ENCODE results near the gene PSME1. TPM values are rescaled to one million over a fixed set of nuclear protein-coding genes. Genes with fewer than 3 reads are reported as not detected.
A peak's percentile ranks its signal among the peaks of the same experiment; 100 is the strongest.

PSME1 gene
- total RNA-seq, 2 donors from 2014 or later = 342 to 378 TPM

GRCh38 chr14:24179961-24180796, 44.2 kb downstream of the PSME1 start:
- no peak overlapping the region for H3K4me3 Mint-ChIP-seq
- DNase-seq (no peak), ATAC-seq (replicated peaks in 1 of 2) (peak in 1 of 2 donors; percentile 3)
- peaks cover 1 to 4% of the 10 kb centered on the region in 2 donors for H3K36me3 Mint-ChIP-seq (ENCODE audit: insufficient read depth in 2 of 2)
- peak overlapping the region; percentile 72 for H3K27ac Mint-ChIP-seq
- no peaks in the 10 kb centered on the region for H3K4me1 Mint-ChIP-seq (ENCODE audit: low read depth)
- H3K9me3 Mint-ChIP-seq = no peaks in the 10 kb centered on the region
- no peaks in the 10 kb centered on the region for H3K27me3 Mint-ChIP-seq (ENCODE audit: low read depth)

- Mint-ChIP-seq H3K4me1 (ENCODE audit: low read depth) (no peaks in the 10 kb centered on the region), H3K4me3 (no peak overlapping the region), H3K36me3 (ENCODE audit: insufficient read depth in 2 of 2) (peaks cover 1 to 4% of the 10 kb centered on the region in 2 donors), H3K27ac (peak overlapping the region; percentile 7), H3K9me3 (no peaks in the 10 kb centered on the region), H3K27me3 (ENCODE audit: low read depth) (no peaks in the 10 kb centered on the region)
- DNase-seq (no peak), ATAC-seq (replicated peaks in 1 of 2) (peak in 1 of 2 donors; percentile 8)
Observed at GRCh38 chr14:24181371-24182077, 45.5 kb downstream of the PSME1 start.

- Mint-ChIP-seq H3K27me3 (ENCODE audit: low read depth) (no peaks in the 10 kb centered on the region), H3K36me3 (ENCODE audit: insufficient read depth in 2 of 2) (peaks cover 1 to 4% of the 10 kb centered on the region in 2 donors), H3K9me3 (no peaks in the 10 kb centered on the region), H3K27ac (peak overlapping the region; percentile 7), H3K4me1 (ENCODE audit: low read depth) (peaks cover 4% of the 10 kb centered on the region), H3K4me3 (no peak overlapping the region)
- DNase-seq = no peak
- ATAC-seq (replicated peaks in 1 of 2) = no peak
Observed at GRCh38 chr14:24182110-24182882, 46.3 kb downstream of the PSME1 start.

- H3K9me3 Mint-ChIP-seq = no peaks in the 10 kb centered on the region
- no peak overlapping the region for H3K4me3 Mint-ChIP-seq
- ATAC-seq (replicated peaks in 1 of 2) (no peak), DNase-seq (no peak)
- H3K27me3 Mint-ChIP-seq (ENCODE audit: low read depth) = no peaks in the 10 kb centered on the region
- peaks cover 1 to 4% of the 10 kb centered on the region in 2 donors for H3K36me3 Mint-ChIP-seq (ENCODE audit: insufficient read depth in 2 of 2)
- H3K4me1 Mint-ChIP-seq (ENCODE audit: low read depth) = peaks cover 12% of the 10 kb centered on the region
- H3K27ac Mint-ChIP-seq = no peak overlapping the region
Observed at GRCh38 chr14:24183014-24183481, 47.1 kb downstream of the PSME1 start.

- no peaks in the 10 kb centered on the region for H3K27me3 Mint-ChIP-seq (ENCODE audit: low read depth)
- no peaks in the 10 kb centered on the region for H3K9me3 Mint-ChIP-seq
- H3K36me3 Mint-ChIP-seq (ENCODE audit: insufficient read depth in 2 of 2) = peaks cover 1% of the 10 kb centered on the region in 2 donors
- no peak overlapping the region for H3K4me3 Mint-ChIP-seq
- no peak for ATAC-seq (replicated peaks in 1 of 2)
- peaks cover 22% of the 10 kb centered on the region for H3K4me1 Mint-ChIP-seq (ENCODE audit: low read depth)
- H3K27ac Mint-ChIP-seq = no peak overlapping the region
- no peak for DNase-seq
Observed at GRCh38 chr14:24184104-24184970, 48.3 kb downstream of the PSME1 start.

- Mint-ChIP-seq H3K4me3 (no peak overlapping the region), H3K27me3 (ENCODE audit: low read depth) (no peaks in the 10 kb centered on the region), H3K4me1 (ENCODE audit: low read depth) (peaks cover 29% of the 10 kb centered on the region), H3K27ac (no peak overlapping the region), H3K36me3 (ENCODE audit: insufficient read depth in 2 of 2) (peaks cover 0 to 1% of the 10 kb centered on the region in 2 donors), H3K9me3 (no peaks in the 10 kb centered on the region)
- ATAC-seq (replicated peaks in 1 of 2) (no peak), DNase-seq (no peak)
Observed at GRCh38 chr14:24185026-24185425, 49.0 kb downstream of the PSME1 start.

- Mint-ChIP-seq H3K4me3 (no peak overlapping the region), H3K36me3 (ENCODE audit: insufficient read depth in 2 of 2) (peaks cover 0 to 1% of the 10 kb centered on the region in 2 donors), H3K27me3 (ENCODE audit: low read depth) (no peaks in the 10 kb centered on the region), H3K4me1 (ENCODE audit: low read depth) (peaks cover 32% of the 10 kb centered on the region), H3K27ac (no peak overlapping the region), H3K9me3 (no peaks in the 10 kb centered on the region)
- ATAC-seq (replicated peaks in 1 of 2) (no peak), DNase-seq (no peak)
Observed at GRCh38 chr14:24185741-24186140, 49.7 kb downstream of the PSME1 start.

GRCh38 chr14:24186831-24187538, 51.0 kb downstream of the PSME1 start:
- H3K27me3 Mint-ChIP-seq (ENCODE audit: low read depth) = no peaks in the 10 kb centered on the region
- DNase-seq (no peak), ATAC-seq (replicated peaks in 1 of 2) (no peak)
- no peaks in the 10 kb centered on the region for H3K9me3 Mint-ChIP-seq
- peaks cover 38% of the 10 kb centered on the region for H3K4me1 Mint-ChIP-seq (ENCODE audit: low read depth)
- H3K27ac Mint-ChIP-seq = peak overlapping the region; percentile 48
- peak overlapping the region; percentile 77 to 91 for H3K4me3 Mint-ChIP-seq
- peaks cover 0 to 1% of the 10 kb centered on the region in 2 donors for H3K36me3 Mint-ChIP-seq (ENCODE audit: insufficient read depth in 2 of 2)

- no peak for ATAC-seq (replicated peaks in 1 of 2)
- H3K4me3 Mint-ChIP-seq = peak overlapping the region; percentile 91 to 93
- H3K4me1 Mint-ChIP-seq (ENCODE audit: low read depth) = peaks cover 44% of the 10 kb centered on the region
- H3K27ac Mint-ChIP-seq = no peak overlapping the region
- no peaks in the 10 kb centered on the region for H3K9me3 Mint-ChIP-seq
- no peak for DNase-seq
- no peaks in the 10 kb centered on the region for H3K27me3 Mint-ChIP-seq (ENCODE audit: low read depth)
- H3K36me3 Mint-ChIP-seq (ENCODE audit: insufficient read depth in 2 of 2) = peaks cover 0 to 3% of the 10 kb centered on the region in 2 donors
Observed at GRCh38 chr14:24187539-24187915, 51.5 kb downstream of the PSME1 start.
